Effector memory CD4-positive, alpha-beta T cell (primary cell): ENCODE measurements around the gene FEM1B.

Experiments
- DNase-seq, 3 donors: peaks; one replicate each; pipeline ENCODE4 v3.0.0-alpha.2; 2020
- H3K27ac ChIP-seq: 2 replicates; pipeline ENCODE4 v1.7.0; 2013; ENCODE audit warnings: mild to moderate bottlenecking, low read length, moderate library complexity; ENCODE audit not compliant: insufficient read depth, poor library complexity, severe bottlenecking
- H3K27me3 ChIP-seq: replicated peaks from 2 replicates; pipeline ENCODE4 v1.7.0; 2013; ENCODE audit warnings: mild to moderate bottlenecking, low read length; ENCODE audit not compliant: insufficient read depth, control insufficient read depth, poor library complexity, severe bottlenecking
- H3K36me3 ChIP-seq: 2 replicates; pipeline ENCODE4 v1.7.0; 2013; ENCODE audit warnings: mild to moderate bottlenecking, low read length, moderate library complexity; ENCODE audit not compliant: control insufficient read depth, insufficient read depth
- H3K4me1 ChIP-seq: 2 replicates; pipeline ENCODE4 v1.7.0; 2013; ENCODE audit warnings: low read length, mild to moderate bottlenecking; ENCODE audit not compliant: control insufficient read depth, insufficient read depth, poor library complexity, severe bottlenecking
- H3K4me3 ChIP-seq: 2 replicates; pipeline ENCODE4 v1.7.0; 2013; ENCODE audit warnings: low read length, low read depth, mild to moderate bottlenecking; ENCODE audit not compliant: insufficient read depth, poor library complexity, severe bottlenecking
- H3K9me3 ChIP-seq: 2 replicates; pipeline ENCODE4 v1.7.0; 2013; ENCODE audit warnings: mild to moderate bottlenecking, low read length, moderate library complexity; ENCODE audit not compliant: control insufficient read depth

Gene FEM1B

GRCh38 chr15:68272721-68273271, 4.7 kb upstream of the FEM1B start:
- no peaks in the 10 kb centered on the region for H3K27me3 ChIP-seq
- no peaks in the 10 kb centered on the region for H3K4me1 ChIP-seq
- no peak for DNase-seq
- no peaks in the 10 kb centered on the region for H3K36me3 ChIP-seq
- H3K9me3 ChIP-seq, result no peaks in the 10 kb centered on the region
- no peak overlapping the region for H3K4me3 ChIP-seq
- no peak overlapping the region for H3K27ac ChIP-seq

- H3K4me1 ChIP-seq, result peaks cover 8% of the 10 kb centered on the region
- DNase-seq, result no peak
Measured at GRCh38 chr15:68274201-68274848, 3.2 kb upstream of the FEM1B start.

GRCh38 chr15:68275165-68275746, 2.3 kb upstream of the FEM1B start:
- no peaks in the 10 kb centered on the region for H3K9me3 ChIP-seq
- DNase-seq, result no peak
- no peak overlapping the region for H3K27ac ChIP-seq
- no peak overlapping the region for H3K4me3 ChIP-seq
- peaks cover 17% of the 10 kb centered on the region for H3K4me1 ChIP-seq
- H3K27me3 ChIP-seq, result no peaks in the 10 kb centered on the region
- H3K36me3 ChIP-seq, result no peaks in the 10 kb centered on the region

More at GRCh38 chr15:68274201-68274848, 3.2 kb upstream of the FEM1B start:
- H3K27ac ChIP-seq, result no peak overlapping the region
- no peaks in the 10 kb centered on the region for H3K9me3 ChIP-seq
- H3K36me3 ChIP-seq, result no peaks in the 10 kb centered on the region
- H3K4me3 ChIP-seq, result no peak overlapping the region
- no peaks in the 10 kb centered on the region for H3K27me3 ChIP-seq

- DNase-seq, result no peak
Measured at GRCh38 chr15:68276668-68277067, 877 bp upstream of the FEM1B start.

GRCh38 chr15:68277131-68277602, 378 bp upstream of the FEM1B start:
- DNase-seq, result no peak
- Histone ChIP-seq H3K27me3 (no peaks in the 10 kb centered on the region), H3K9me3 (no peaks in the 10 kb centered on the region), H3K4me1 (peaks cover 30% of the 10 kb centered on the region), H3K27ac (peak overlapping the region; percentile 93), H3K4me3 (peak overlapping the region; percentile 87), H3K36me3 (no peaks in the 10 kb centered on the region)

More at GRCh38 chr15:68276668-68277067, 877 bp upstream of the FEM1B start:
- Histone ChIP-seq H3K4me1 (peaks cover 27% of the 10 kb centered on the region), H3K9me3 (no peaks in the 10 kb centered on the region), H3K4me3 (peak overlapping the region; percentile 87), H3K27me3 (no peaks in the 10 kb centered on the region), H3K36me3 (no peaks in the 10 kb centered on the region), H3K27ac (peak overlapping the region; percentile 93)

GRCh38 chr15:68278345-68278594, 725 bp downstream of the FEM1B start:
- Histone ChIP-seq H3K27ac (peak overlapping the region; percentile 93), H3K4me1 (peaks cover 30% of the 10 kb centered on the region), H3K36me3 (no peaks in the 10 kb centered on the region), H3K27me3 (no peaks in the 10 kb centered on the region), H3K9me3 (no peaks in the 10 kb centered on the region), H3K4me3 (peak overlapping the region; percentile 87)
- no peak for DNase-seq

GRCh38 chr15:68278595-68279405, 1.3 kb downstream of the FEM1B start:
- Histone ChIP-seq H3K4me1 (peaks cover 30% of the 10 kb centered on the region), H3K36me3 (no peaks in the 10 kb centered on the region), H3K27me3 (no peaks in the 10 kb centered on the region), H3K27ac (peak overlapping the region; percentile 93), H3K4me3 (peak overlapping the region; percentile 87), H3K9me3 (no peaks in the 10 kb centered on the region)
- no peak for DNase-seq

- Histone ChIP-seq H3K27ac (peak overlapping the region; percentile 6), H3K9me3 (no peaks in the 10 kb centered on the region), H3K36me3 (no peaks in the 10 kb centered on the region), H3K4me3 (peak overlapping the region; percentile 87), H3K4me1 (peaks cover 30% of the 10 kb centered on the region), H3K27me3 (no peaks in the 10 kb centered on the region)
- no peak for DNase-seq
Measured at GRCh38 chr15:68279779-68280753, 2.5 kb downstream of the FEM1B start.

GRCh38 chr15:68281008-68281407, 3.5 kb downstream of the FEM1B start:
- H3K9me3 ChIP-seq, result no peaks in the 10 kb centered on the region
- DNase-seq, result no peak
- no peak overlapping the region for H3K27ac ChIP-seq
- H3K27me3 ChIP-seq, result no peaks in the 10 kb centered on the region
- H3K4me1 ChIP-seq, result peaks cover 30% of the 10 kb centered on the region
- peaks cover 4% of the 10 kb centered on the region for H3K36me3 ChIP-seq
- H3K4me3 ChIP-seq, result peak overlapping the region; percentile 87
